Psoas muscle (tissue), 8 donors: Measurements from ENCODE around the gene GPR176. TPM values are rescaled to one million over a fixed set of nuclear protein-coding genes. Genes with fewer than 3 reads are reported as not detected.

Source experiments
- ATAC-seq, 4 donors: fragments of 200-7000 bp; cut with Tn5 transposase; one replicate each; pipeline ENCODE4 v1.9.1; 2020; ENCODE audit warnings: moderate library complexity in 3 of 4, mild to moderate bottlenecking in 2 of 4
- DNase-seq, 2 donors: peaks; one replicate each; pipeline ENCODE4 v3.0.0-alpha.2; 2020
- H3K27ac ChIP-seq: fragments of 200-600 bp; one replicate; pipeline ENCODE4 v1.8.0; 2022
- H3K27me3 ChIP-seq, 3 donors: fragments of 200-600 bp in 1 of 3; one replicate each; pipeline versions ENCODE4 v1.6.1 to v1.8.0; 2013 to 2022; ENCODE audit warnings: low read length in 2 of 3, mild to moderate bottlenecking in 2 of 3, moderate library complexity in 1 of 3; ENCODE audit not compliant: insufficient read depth in 3 of 3
- H3K36me3 ChIP-seq, 2 donors: fragments of 200-600 bp in 1 of 2; one replicate each; pipeline versions ENCODE4 v1.6.1 to v1.8.0; 2013 to 2022; ENCODE audit warnings: low read depth in 1 of 2, mild to moderate bottlenecking in 1 of 2, moderate library complexity in 1 of 2; ENCODE audit not compliant: insufficient read depth in 1 of 2
- H3K4me1 ChIP-seq: fragments of 200-600 bp; one replicate; pipeline ENCODE4 v1.8.0; 2022
- H3K4me3 ChIP-seq: fragments of 200-600 bp; one replicate; pipeline ENCODE4 v1.8.0; 2022; ENCODE audit warnings: mild to moderate bottlenecking
- H3K9me3 ChIP-seq: fragments of 200-600 bp; one replicate; pipeline ENCODE4 v1.8.0; 2022
- CTCF ChIP-seq: fragments of 200-600 bp; IDR thresholded peaks from one replicate; pipeline ENCODE4 v1.8.0; 2022; ENCODE audit warnings: antibody characterized with exemption
- WGBS, 3 donors: extraction: QIAGEN DNeasy Blood & Tissue Kit; methylation state at CpG; one replicate each; pipeline versions ENCODE4 v1.1.6 to v1.1.7; 2013; 5-methylcytosine and 5-hydroxymethylcytosine counted together
- intact Hi-C, 2 donors: fragments of 100-400 bp; cut with DNase I; formaldehyde crosslinking; loops; one replicate each; pipeline versions ENCODE4 v1.11.0 to v1.14.2; 2022
- polyA plus RNA-seq, 3 donors: library from polyadenylated mRNA; stranded (reverse); fragments of 200-250 nt; gene quantifications; one replicate each; pipeline ENCODE4 v1.2.3, GENCODE V29; 2013
- total RNA-seq, 4 donors: library from RNA; stranded (reverse); fragmentation: NEBNext Ultra II Directional in 2 of 4; extraction: Animal tissue kit (Norgen Biotek cat#: 25700) in 2 of 4; gene quantifications; one replicate each; pipeline versions ENCODE4 v1.2.1 to v1.2.4, GENCODE V29; 2021 to 2023
- donor health status: healthy with polysubstance abuse.
- donor health status: DM: no; HTN: no; CAD: no; lungs with moderate emphysema.
- donor health status: Bipolar disorder and iron deficiency.
- donor health status: healthy.
- donor health status: DM: yes; HTN: yes; CAD: no.
- donor health status: DM: no; HTN: no; CAD: no.
- donor health status: DM: no; HTN: no; CAD: no.
- donor health status: DM: yes; HTN: yes; CAD: no.

The GPR176 gene
- total and polyA plus RNA-seq, 7 donors, result 0.30 to 1.3 (median 0.83) TPM

GRCh38 chr15:39855400-39855799, 64.7 kb downstream of the GPR176 start:
- ATAC-seq (no peak), DNase-seq (no peak)
- Histone ChIP-seq H3K27ac (no peak overlapping the region), H3K27me3 (no peaks in the 10 kb centered on the region), H3K4me3 (no peak overlapping the region), H3K4me1 (no peaks in the 10 kb centered on the region), H3K9me3 (no peaks in the 10 kb centered on the region), H3K36me3 (no peaks in the 10 kb centered on the region)
- TF ChIP-seq CTCF, result no peak
- WGBS, 3 donors, result 18 to 33% (median 22%) methylated on average over 2 of the region's 2 CpGs
- intact Hi-C loops, result no loop called here

GRCh38 chr15:39854161-39854560, 65.9 kb downstream of the GPR176 start:
- Histone ChIP-seq H3K4me1 (no peaks in the 10 kb centered on the region), H3K27ac (no peak overlapping the region), H3K36me3 (no peaks in the 10 kb centered on the region), H3K4me3 (no peak overlapping the region), H3K27me3 (no peaks in the 10 kb centered on the region), H3K9me3 (no peaks in the 10 kb centered on the region)
- DNase-seq, result no peak
- intact Hi-C loops, result no loop called here
- no peak for ATAC-seq
- TF ChIP-seq CTCF, result no peak

GRCh38 chr15:39852250-39852649, 67.8 kb downstream of the GPR176 start:
- H3K27ac ChIP-seq, result no peak overlapping the region
- no peaks in the 10 kb centered on the region for H3K9me3 ChIP-seq
- no peak for TF ChIP-seq CTCF
- H3K4me1 ChIP-seq, result no peaks in the 10 kb centered on the region
- DNase-seq (no peak), ATAC-seq (no peak)
- intact Hi-C loops, result no loop called here
- WGBS, 3 donors, result 21 to 50% (median 36%) methylated on average over 1 of the region's 1 CpG
- H3K36me3 ChIP-seq, result no peaks in the 10 kb centered on the region
- H3K4me3 ChIP-seq, result no peak overlapping the region
- H3K27me3 ChIP-seq, result no peaks in the 10 kb centered on the region

GRCh38 chr15:39851500-39852092, 68.5 kb downstream of the GPR176 start:
- H3K4me3 ChIP-seq, result no peak overlapping the region
- H3K4me1 ChIP-seq, result no peaks in the 10 kb centered on the region
- DNase-seq, result no peak
- no peaks in the 10 kb centered on the region for H3K9me3 ChIP-seq
- no peaks in the 10 kb centered on the region for H3K36me3 ChIP-seq
- intact Hi-C loops, result no loop called here
- WGBS, 3 donors, result 18 to 22% (median 22%) methylated on average over 7 of the region's 7 CpGs
- ATAC-seq, result no peak
- no peak for TF ChIP-seq CTCF
- no peak overlapping the region for H3K27ac ChIP-seq
- no peaks in the 10 kb centered on the region for H3K27me3 ChIP-seq

- Histone ChIP-seq H3K27me3 (no peaks in the 10 kb centered on the region), H3K4me1 (no peaks in the 10 kb centered on the region), H3K4me3 (no peak overlapping the region), H3K27ac (no peak overlapping the region), H3K9me3 (no peaks in the 10 kb centered on the region), H3K36me3 (no peaks in the 10 kb centered on the region)
- ATAC-seq (no peak), DNase-seq (no peak)
- intact Hi-C loops, result no loop called here
- no peak for TF ChIP-seq CTCF
- WGBS, 3 donors, result 68 to 82% (median 74%) methylated on average over 1 of the region's 1 CpG
These were observed 69.6 kb downstream of the GPR176 start for GRCh38 chr15:39850436-39850835.
